ENCODE results near the gene TOX4. TPM values are rescaled to one million over a fixed set of nuclear protein-coding genes. Genes with fewer than 3 reads are reported as not detected.

TOX4 gene
- total RNA-seq, 2 experiments from 2014 or later: 79.5 to 85.6 TPM

GRCh38 chr14:21501568-21501967, 24.6 kb downstream of the TOX4 start:
- Mint-ChIP-seq H3K4me3 (no peak overlapping the region), H3K36me3 (ENCODE audit: low read depth) (peaks cover 58% of the 10 kb centered on the region), H3K9me3 (ENCODE audit: low read depth) (no peaks in the 10 kb centered on the region), H3K27me3 (no peaks in the 10 kb centered on the region), H3K4me1 (peaks cover 42% of the 10 kb centered on the region), H3K27ac (peak overlapping the region; percentile 24)
- DNase-seq (no peak), ATAC-seq (no peak)
- ChIA-PET CTCF (interaction anchor here (0.9 to 3.6 kb wide), 6 partner anchors 11 to 94 kb away, joined by 4 to 12 read pairs (median 6); partner anchors contain the start of genes CHD8, RAB2B and TOX4), POLR2A (interaction anchor here (0.8 kb wide), 1 partner anchor 20 kb away, joined by 4 read pairs; no protein-coding TSS in a partner anchor)
- intact Hi-C loops (cut with DNase I, micrococcal nuclease): no loop called here

DNA sequence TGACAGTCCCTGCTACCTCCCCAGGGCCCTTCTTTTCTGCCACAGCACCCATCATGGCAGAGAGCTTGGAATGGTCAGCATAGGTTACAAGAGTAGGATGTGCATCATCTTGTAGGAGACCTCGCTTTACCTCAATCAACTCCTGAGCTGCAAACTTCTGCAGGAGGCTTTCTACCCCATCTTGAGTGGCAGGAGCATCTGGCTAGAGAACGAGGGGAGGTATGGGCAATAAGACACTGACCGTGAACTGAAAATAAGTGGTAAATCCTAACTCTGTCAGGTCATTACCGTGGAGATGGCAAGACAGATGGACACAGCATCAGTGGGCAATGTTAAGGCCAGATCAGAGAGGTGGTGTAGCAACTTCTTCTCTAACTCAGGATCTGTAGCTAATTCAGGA, 26.4 kb downstream of the TOX4 start:
- Mint-ChIP-seq H3K4me1 (peaks cover 51% of the 10 kb centered on the region), H3K9me3 (ENCODE audit: low read depth) (no peaks in the 10 kb centered on the region), H3K27me3 (no peaks in the 10 kb centered on the region), H3K4me3 (no peak overlapping the region), H3K36me3 (ENCODE audit: low read depth) (peaks cover 62% of the 10 kb centered on the region), H3K27ac (no peak overlapping the region)
- POLR2A ChIA-PET: no interaction called here
- DNase-seq (no peak), ATAC-seq (no peak)
- intact Hi-C loops (cut with DNase I, micrococcal nuclease): no loop called here
- CTCF ChIA-PET: interaction anchor here (0.6 to 3.6 kb wide), 4 partner anchors 10 to 54 kb away, joined by 3 to 12 read pairs (median 6); partner anchors contain the start of genes RAB2B and TOX4

GRCh38 chr14:21505012-21505553, 28.1 kb downstream of the TOX4 start:
- peak; percentile 60 for DNase-seq
- Mint-ChIP-seq H3K27ac (peak overlapping the region; percentile 80), H3K4me3 (peak overlapping the region; percentile 15), H3K36me3 (ENCODE audit: low read depth) (peaks cover 61% of the 10 kb centered on the region), H3K27me3 (no peaks in the 10 kb centered on the region), H3K4me1 (peaks cover 52% of the 10 kb centered on the region), H3K9me3 (ENCODE audit: low read depth) (no peaks in the 10 kb centered on the region)
- ChIA-PET CTCF (interaction anchor here (0.7 to 1.2 kb wide), 4 partner anchors 10 to 28 kb away, joined by 3 to 4 read pairs (median 4); no protein-coding TSS in a partner anchor), POLR2A (interaction anchor here (0.6 kb wide), 1 partner anchor 435 kb away, joined by 3 read pairs; no protein-coding TSS in a partner anchor)
- intact Hi-C loops (cut with DNase I, micrococcal nuclease): no loop called here
- peak; percentile 79 for ATAC-seq

DNA sequence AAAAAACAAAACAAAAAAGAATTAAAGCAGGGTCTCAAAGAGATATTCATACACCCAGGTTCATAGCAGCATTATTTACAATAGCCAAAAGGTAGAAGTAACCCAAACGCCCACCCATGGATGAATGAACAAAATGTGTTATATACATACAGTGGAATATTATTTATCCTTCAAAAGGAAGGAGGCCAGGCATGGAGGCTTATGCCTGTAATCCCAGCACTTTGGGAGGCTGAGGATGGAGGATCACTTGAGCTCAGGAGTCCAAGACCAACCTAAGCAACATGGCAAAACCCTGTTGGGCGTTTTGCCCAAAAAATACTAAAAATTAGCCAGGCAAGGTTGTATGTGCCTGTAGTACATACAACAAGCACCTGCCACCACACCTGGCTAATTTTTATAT, 29.6 kb downstream of the TOX4 start:
- H3K27me3 Mint-ChIP-seq: no peaks in the 10 kb centered on the region
- ATAC-seq: no peak
- intact Hi-C loops (cut with DNase I, micrococcal nuclease): no loop called here
- H3K4me1 Mint-ChIP-seq: peaks cover 56% of the 10 kb centered on the region
- no peak for DNase-seq
- no peak overlapping the region for H3K4me3 Mint-ChIP-seq
- ChIA-PET POLR2A (no interaction called here), CTCF (interaction anchor here (0.6 kb wide), 1 partner anchor 29 kb away, joined by 4 read pairs; no protein-coding TSS in a partner anchor)
- H3K27ac Mint-ChIP-seq: no peak overlapping the region
- H3K9me3 Mint-ChIP-seq (ENCODE audit: low read depth): no peaks in the 10 kb centered on the region
- peaks cover 54% of the 10 kb centered on the region for H3K36me3 Mint-ChIP-seq (ENCODE audit: low read depth)

DNA sequence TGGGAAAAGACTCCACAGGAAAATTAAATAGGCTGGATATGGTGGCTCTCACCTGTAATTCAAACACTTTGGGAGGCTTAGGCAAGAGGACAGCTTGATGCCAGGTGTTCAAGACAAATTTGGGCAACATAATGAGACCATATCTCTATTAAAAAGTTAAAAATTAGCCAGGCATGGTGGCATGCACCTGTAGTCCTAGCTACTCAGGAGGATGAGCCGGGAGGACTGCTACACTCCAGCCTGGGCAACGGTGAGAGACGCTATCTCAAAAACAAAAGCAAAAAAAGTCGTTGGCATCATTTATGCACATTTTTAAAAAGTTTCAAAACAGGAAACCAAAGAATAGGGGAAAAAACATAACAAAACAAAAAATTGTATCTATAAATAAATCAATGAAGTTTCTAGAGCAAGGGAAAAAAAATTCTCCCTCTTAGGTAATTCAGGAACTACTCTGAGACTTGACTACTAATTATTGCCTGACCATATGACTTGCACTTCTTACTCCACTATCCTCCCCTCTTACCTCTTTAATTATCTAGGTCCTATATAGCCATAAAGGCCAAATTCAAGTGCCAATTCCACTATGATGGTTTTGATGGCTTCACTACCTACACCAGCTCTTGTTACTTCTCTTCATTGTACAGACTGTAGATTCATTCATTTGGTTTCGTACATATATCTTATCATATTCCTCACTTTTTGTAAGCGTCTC, 32.6 kb downstream of the TOX4 start:
- H3K36me3 Mint-ChIP-seq (ENCODE audit: low read depth): peaks cover 41% of the 10 kb centered on the region
- peak overlapping the region; percentile 96 for H3K27ac Mint-ChIP-seq
- H3K4me1 Mint-ChIP-seq: peaks cover 53% of the 10 kb centered on the region
- DNase-seq (no peak), ATAC-seq (no peak)
- H3K4me3 Mint-ChIP-seq: peak overlapping the region; percentile 97
- intact Hi-C loops (cut with DNase I, micrococcal nuclease): loop anchor here (2.0 to 5.0 kb wide), 2 partner anchors 17 to 1258 kb away; partner anchors contain the start of genes OXA1L (in 1 of the 2) and SALL2 (in 1 of the 2)
- ChIA-PET CTCF (interaction anchor here (0.7 to 8.0 kb wide), 4 partner anchors 11 to 35 kb away, joined by 3 to 67 read pairs (median 10); partner anchors contain the start of genes RAB2B and TOX4), POLR2A (interaction anchor here (0.7 to 2.4 kb wide), 2 partner anchors 25 to 32 kb away, joined by 3 to 15 read pairs; partner anchors contain the start of genes RAB2B and TOX4)
- no peaks in the 10 kb centered on the region for H3K27me3 Mint-ChIP-seq
- H3K9me3 Mint-ChIP-seq (ENCODE audit: low read depth): no peaks in the 10 kb centered on the region

- CTCF ChIA-PET: interaction anchor here (0.7 to 8.0 kb wide), 6 partner anchors 13 to 540 kb away, joined by 3 to 67 read pairs (median 4); partner anchors contain the start of genes RAB2B and TOX4
- H3K36me3 Mint-ChIP-seq (ENCODE audit: low read depth): peaks cover 36% of the 10 kb centered on the region
- peak within 1 kb of the TSS; percentile 96 for H3K27ac Mint-ChIP-seq
- POLR2A ChIA-PET: interaction anchor here (0.5 to 2.4 kb wide), 8 partner anchors 12 to 1360 kb away, joined by 3 to 15 read pairs (median 6); partner anchors contain the start of genes CHD8, LRP10, RAB2B and SALL2
- no peaks in the 10 kb centered on the region for H3K9me3 Mint-ChIP-seq (ENCODE audit: low read depth)
- peaks cover 42% of the 10 kb centered on the region for H3K4me1 Mint-ChIP-seq
- peak within 1 kb of the TSS; percentile 97 for H3K4me3 Mint-ChIP-seq
- ATAC-seq (peak; percentile 99), DNase-seq (peak; percentile 96)
- H3K27me3 Mint-ChIP-seq: no peaks in the 10 kb centered on the region
- intact Hi-C loops (cut with DNase I, micrococcal nuclease): loop anchor here (1.0 to 5.0 kb wide), 10 partner anchors 15 to 1256 kb away; partner anchors contain the start of genes CHD8 (in 2 of the 2), SALL2 (in 2 of the 2), TOX4 (in 2 of the 2) and HNRNPC (in 1 of the 2)
These were observed 34.0 kb downstream of the TOX4 start, which contains the start of gene METTL3 for GRCh38 chr14:21510735-21511657. METTL3 (minus strand) TSS chr14:21511340; CDS start chr14:21511223, 117 bp downstream.

DNA sequence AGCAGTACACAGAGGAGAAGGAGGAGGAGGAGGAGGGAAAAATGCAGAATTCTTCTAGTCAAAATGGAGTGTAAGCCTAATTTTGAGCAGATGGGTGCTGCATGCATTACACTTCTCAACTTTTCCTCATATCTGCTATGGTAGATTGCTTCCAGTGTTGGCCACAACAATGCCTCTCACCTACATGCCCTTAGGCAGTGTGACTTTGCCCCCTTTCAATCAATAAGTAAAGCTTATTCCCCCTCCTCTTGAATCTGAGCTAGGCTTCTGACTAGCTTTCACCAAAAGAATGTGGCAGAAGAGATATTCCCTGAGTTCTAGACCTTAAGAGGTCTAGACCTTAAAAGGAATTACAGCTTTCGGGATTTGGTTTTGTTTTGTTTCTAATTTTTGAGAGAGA, 37.3 kb downstream of the TOX4 start:
- Mint-ChIP-seq H3K9me3 (ENCODE audit: low read depth) (no peaks in the 10 kb centered on the region), H3K36me3 (ENCODE audit: low read depth) (peaks cover 11% of the 10 kb centered on the region), H3K4me3 (no peak overlapping the region), H3K27me3 (no peaks in the 10 kb centered on the region), H3K4me1 (peaks cover 19% of the 10 kb centered on the region), H3K27ac (no peak overlapping the region)
- ChIA-PET CTCF (interaction anchor here (1.7 to 8.0 kb wide), 3 partner anchors 8 to 36 kb away, joined by 3 to 67 read pairs (median 11); no protein-coding TSS in a partner anchor), POLR2A (interaction anchor here (1.4 kb wide), 1 partner anchor 12 kb away, joined by 4 read pairs; the partner anchor contains the start of gene SALL2)
- ATAC-seq (no peak), DNase-seq (no peak)
- intact Hi-C loops (cut with DNase I, micrococcal nuclease): loop anchor here in 1 of 2 experiments (5.0 kb wide), 1 partner anchor 1253 kb away; the partner anchor contains the start of gene OXA1L

DNA sequence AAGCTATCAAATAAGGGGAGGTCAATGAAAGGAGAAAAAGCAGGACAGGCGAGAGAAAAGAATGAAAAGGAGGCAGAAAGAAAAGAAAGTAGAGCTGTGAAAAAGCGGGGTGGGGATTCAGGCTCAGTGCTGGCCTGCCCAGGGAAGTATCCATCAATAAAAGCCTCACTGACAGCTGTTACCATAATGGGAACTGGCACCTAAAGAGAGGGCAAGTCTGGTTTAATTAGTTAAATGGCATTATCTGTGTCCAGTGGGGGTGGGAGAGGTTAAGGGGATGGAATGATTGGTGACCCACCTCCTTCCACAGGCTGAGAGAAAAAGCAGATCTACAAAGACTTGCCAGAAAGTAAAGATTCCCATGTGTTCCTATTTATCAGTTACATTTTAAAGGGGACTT, 41.7 kb downstream of the TOX4 start:
- Mint-ChIP-seq H3K36me3 (ENCODE audit: low read depth) (no peaks in the 10 kb centered on the region), H3K4me3 (no peak overlapping the region), H3K27ac (no peak overlapping the region), H3K4me1 (no peaks in the 10 kb centered on the region), H3K9me3 (ENCODE audit: low read depth) (no peaks in the 10 kb centered on the region), H3K27me3 (no peaks in the 10 kb centered on the region)
- POLR2A ChIA-PET: interaction anchor here (0.6 kb wide), 1 partner anchor 508 kb away, joined by 3 read pairs; no protein-coding TSS in a partner anchor
- ATAC-seq (no peak), DNase-seq (no peak)
- CTCF ChIA-PET: interaction anchor here (0.9 to 1.8 kb wide), 4 partner anchors 11 to 89 kb away, joined by 4 to 11 read pairs (median 4); no protein-coding TSS in a partner anchor
- intact Hi-C loops (cut with DNase I, micrococcal nuclease): no loop called here

- Mint-ChIP-seq H3K27me3 (no peaks in the 10 kb centered on the region), H3K36me3 (ENCODE audit: low read depth) (no peaks in the 10 kb centered on the region), H3K27ac (no peak overlapping the region), H3K4me1 (peaks cover 4% of the 10 kb centered on the region), H3K4me3 (no peak overlapping the region), H3K9me3 (ENCODE audit: low read depth) (no peaks in the 10 kb centered on the region)
- DNase-seq (no peak), ATAC-seq (no peak)
- intact Hi-C loops (cut with DNase I, micrococcal nuclease): no loop called here
- CTCF ChIA-PET: no interaction called here
- POLR2A ChIA-PET: no interaction called here
These were observed 43.8 kb downstream of the TOX4 start for GRCh38 chr14:21520767-21521166.

- ChIA-PET CTCF (interaction anchor here (1.6 to 2.1 kb wide), 2 partner anchors 8 to 23 kb away, joined by 9 to 11 read pairs; no protein-coding TSS in a partner anchor), POLR2A (no interaction called here)
- Mint-ChIP-seq H3K27ac (no peak overlapping the region), H3K4me3 (no peak overlapping the region), H3K4me1 (peaks cover 7% of the 10 kb centered on the region), H3K27me3 (no peaks in the 10 kb centered on the region), H3K9me3 (ENCODE audit: low read depth) (no peaks in the 10 kb centered on the region), H3K36me3 (ENCODE audit: low read depth) (no peaks in the 10 kb centered on the region)
- ATAC-seq (no peak), DNase-seq (no peak)
- intact Hi-C loops (cut with DNase I, micrococcal nuclease): no loop called here
These were observed 44.5 kb downstream of the TOX4 start for GRCh38 chr14:21521501-21521900.

Data from activated CD4-positive, alpha-beta T cell treated with anti-CD3 and anti-CD28 coated beads for 36 hours (primary cell).